GM21447 (cell line): Measurements from ENCODE around the gene AGR2.
"Not testable (repeated sequence)": the region's sequence is repeated elsewhere in the genome, so short reads cannot be mapped to it uniquely, and the experiment has no call there.

Experiments
- ATAC-seq: cut with Tn5 transposase; IDR thresholded peaks from one replicate; pipeline ENCODE4 v1.9.1; 2021; ENCODE audit not compliant: unreplicated experiment

AGR2 gene

GRCh38 chr7:16774986-16775385 is 29.8 kb downstream of the AGR2 start:
- no peak for ATAC-seq

- ATAC-seq, result no peak
Measured at GRCh38 chr7:16774294-16774693, 30.5 kb downstream of the AGR2 start.

- no peak for ATAC-seq
Measured at GRCh38 chr7:16773884-16774283, 30.9 kb downstream of the AGR2 start.

GRCh38 chr7:16773326-16773725 is 31.5 kb downstream of the AGR2 start:
- ATAC-seq, result no peak

- ATAC-seq, result no peak
Measured at GRCh38 chr7:16770657-16771329, 34.0 kb downstream of the AGR2 start.

- ATAC-seq, result not testable (repeated sequence)
Measured at GRCh38 chr7:16769994-16770393, 34.8 kb downstream of the AGR2 start.

- ATAC-seq, result no peak
Measured at GRCh38 chr7:16765436-16765859, 39.4 kb downstream of the AGR2 start.

GRCh38 chr7:16764942-16765341 is 39.9 kb downstream of the AGR2 start:
- ATAC-seq, result no peak

GRCh38 chr7:16762177-16762576 is 42.6 kb downstream of the AGR2 start:
- ATAC-seq, result no peak

GRCh38 chr7:16759840-16760239 is 45.0 kb downstream of the AGR2 start:
- no peak for ATAC-seq

- ATAC-seq, result no peak
Measured at GRCh38 chr7:16758631-16759611, 45.9 kb downstream of the AGR2 start.

GRCh38 chr7:16758036-16758435 is 46.8 kb downstream of the AGR2 start:
- ATAC-seq, result no peak

- ATAC-seq, result no peak
Measured at GRCh38 chr7:16755397-16755796, 49.4 kb downstream of the AGR2 start.

GRCh38 chr7:16754856-16755317 is 49.9 kb downstream of the AGR2 start:
- ATAC-seq, result no peak

- no peak for ATAC-seq
Measured at GRCh38 chr7:16753932-16754855, 50.6 kb downstream of the AGR2 start.

- ATAC-seq, result no peak
Measured at GRCh38 chr7:16753102-16753931, 51.5 kb downstream of the AGR2 start, which contains the start of gene TSPAN13. Gene TSPAN13, plus strand, starts transcription at chr7:16753755. Its CDS starts 213 bp downstream, at chr7:16753968.

GRCh38 chr7:16747102-16747501 is 57.7 kb downstream of the AGR2 start:
- no peak for ATAC-seq

- no peak for ATAC-seq
Measured at GRCh38 chr7:16745645-16746044, 59.2 kb downstream of the AGR2 start.

- ATAC-seq, result no peak
Measured at GRCh38 chr7:16744518-16745250, 60.1 kb downstream of the AGR2 start.
